ES-I3 (cell line): ENCODE data around the gene MYL12A.
"Not testable (repeated sequence)": the region's sequence is repeated elsewhere in the genome, so short reads cannot be mapped to it uniquely, and the experiment has no call there.

Experiments
- H3K36me3 ChIP-seq: 2 replicates; pipeline ENCODE4 v1.6.1; 2013; ENCODE audit warnings: mild to moderate bottlenecking, low read length, control low read depth, moderate library complexity; ENCODE audit not compliant: insufficient read depth
- H3K4me1 ChIP-seq: 2 replicates; pipeline ENCODE4 v1.6.1; 2013; ENCODE audit warnings: mild to moderate bottlenecking, control low read depth, low read length; ENCODE audit not compliant: insufficient read depth
- H3K9ac ChIP-seq: 2 replicates; pipeline ENCODE4 v1.6.1; 2013; ENCODE audit warnings: low read depth, mild to moderate bottlenecking, low read length, moderate library complexity
- H3K9me3 ChIP-seq: 2 replicates; pipeline ENCODE4 v1.6.1; 2013; ENCODE audit warnings: mild to moderate bottlenecking, low read length, moderate library complexity; ENCODE audit not compliant: control insufficient read depth, insufficient read depth

The MYL12A gene

DNA sequence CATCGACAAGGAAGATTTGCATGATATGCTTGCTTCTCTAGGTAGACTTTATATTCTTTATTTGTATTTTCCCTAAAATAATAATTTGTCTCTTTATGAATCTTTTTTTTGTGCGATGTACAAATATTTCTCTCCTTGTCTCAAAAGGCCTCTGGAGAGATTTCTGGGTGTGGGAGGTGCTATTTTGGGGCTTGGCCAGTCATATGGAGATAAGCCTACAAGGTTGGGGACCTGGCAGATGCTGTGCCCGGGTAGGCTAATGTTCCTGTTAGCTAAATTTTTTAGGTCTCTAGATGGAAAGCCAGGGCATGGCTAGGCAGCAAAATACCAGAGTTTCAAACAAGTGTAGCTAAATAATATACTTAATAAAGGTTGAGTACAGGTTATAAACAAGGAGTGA is 25.4 kb downstream of the MYL12A start:
- H3K4me1 ChIP-seq = peaks cover 22% of the 10 kb centered on the region
- no peaks in the 10 kb centered on the region for H3K9me3 ChIP-seq
- peaks cover 8% of the 10 kb centered on the region for H3K36me3 ChIP-seq
- H3K9ac ChIP-seq = no peak overlapping the region

DNA sequence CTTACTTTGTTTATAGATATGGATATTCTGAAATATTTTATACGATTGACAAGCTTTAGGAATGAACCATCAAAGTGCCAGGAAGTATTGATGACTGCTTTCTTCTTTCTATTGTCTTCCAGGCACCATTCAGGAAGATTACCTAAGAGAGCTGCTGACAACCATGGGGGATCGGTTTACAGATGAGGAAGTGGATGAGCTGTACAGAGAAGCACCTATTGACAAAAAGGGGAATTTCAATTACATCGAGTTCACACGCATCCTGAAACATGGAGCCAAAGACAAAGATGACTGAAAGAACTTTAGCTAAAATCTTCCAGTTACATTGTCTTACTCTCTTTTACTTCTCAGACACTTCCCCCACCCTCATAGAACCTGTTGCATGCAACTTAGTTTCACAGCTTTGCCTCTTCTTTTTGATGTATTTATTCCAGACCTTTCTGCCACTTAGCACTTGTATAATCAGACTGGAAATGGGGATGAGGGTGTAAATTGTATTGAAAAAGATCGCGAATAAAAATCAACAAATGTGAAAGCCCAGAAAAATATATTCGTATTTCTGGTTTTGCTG is 30.1 kb downstream of the MYL12A start:
- not testable (repeated sequence) for H3K9ac ChIP-seq, H3K9me3 ChIP-seq, H3K36me3 ChIP-seq
- peaks cover 18% of the 10 kb centered on the region; the same call in 1 of the 2 replicates for H3K4me1 ChIP-seq

DNA sequence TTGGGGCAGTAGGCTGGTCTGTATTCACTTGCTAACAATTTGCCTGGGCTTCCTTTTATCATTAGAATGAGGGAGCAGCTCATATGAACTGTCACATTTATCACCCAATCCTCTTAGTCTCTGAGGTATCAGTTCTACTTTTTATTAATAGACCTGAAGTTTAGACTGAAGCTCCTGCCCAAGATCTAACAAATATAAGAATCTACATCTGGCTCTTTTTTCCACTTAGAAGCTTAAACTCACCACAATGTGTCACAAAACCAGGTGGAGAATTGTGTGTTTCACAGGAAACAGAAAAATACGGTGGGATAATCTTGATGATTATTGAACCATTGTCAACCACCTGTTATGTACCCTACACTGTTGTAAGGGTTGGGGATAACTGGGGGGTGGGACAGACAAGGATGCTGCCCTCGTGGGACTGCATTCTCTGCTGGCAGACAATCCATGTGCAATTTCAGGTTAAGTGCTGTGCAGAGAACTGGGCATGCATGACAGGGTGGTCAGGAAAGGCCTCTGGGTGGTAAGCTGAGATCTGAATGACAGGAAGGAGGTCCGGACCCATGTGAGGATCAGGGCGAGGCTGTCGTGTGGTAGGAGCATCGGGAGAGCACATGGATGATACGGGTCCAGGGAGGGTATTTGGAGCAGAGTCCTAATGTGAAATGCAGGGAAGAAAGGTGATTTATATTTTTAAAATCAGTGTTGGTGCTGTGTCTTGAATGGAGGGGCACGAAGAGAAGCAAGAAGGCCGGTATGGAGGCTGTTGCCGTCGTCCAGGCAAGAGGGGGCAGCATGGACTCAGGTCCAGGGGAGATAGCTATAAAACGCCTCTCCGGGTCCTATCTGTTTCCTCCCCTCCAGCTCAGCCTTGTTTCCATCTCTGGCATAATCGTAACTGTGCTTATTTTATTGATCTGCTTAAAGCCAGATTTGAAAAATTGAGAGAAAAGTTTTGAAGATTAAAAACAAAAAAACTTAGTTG is 31.9 kb downstream of the MYL12A start:
- Histone ChIP-seq H3K4me1 (peaks cover 18% of the 10 kb centered on the region; the same call in 1 of the 2 replicates), H3K36me3 (peaks cover 5% of the 10 kb centered on the region), H3K9ac (no peak overlapping the region), H3K9me3 (no peaks in the 10 kb centered on the region)

DNA sequence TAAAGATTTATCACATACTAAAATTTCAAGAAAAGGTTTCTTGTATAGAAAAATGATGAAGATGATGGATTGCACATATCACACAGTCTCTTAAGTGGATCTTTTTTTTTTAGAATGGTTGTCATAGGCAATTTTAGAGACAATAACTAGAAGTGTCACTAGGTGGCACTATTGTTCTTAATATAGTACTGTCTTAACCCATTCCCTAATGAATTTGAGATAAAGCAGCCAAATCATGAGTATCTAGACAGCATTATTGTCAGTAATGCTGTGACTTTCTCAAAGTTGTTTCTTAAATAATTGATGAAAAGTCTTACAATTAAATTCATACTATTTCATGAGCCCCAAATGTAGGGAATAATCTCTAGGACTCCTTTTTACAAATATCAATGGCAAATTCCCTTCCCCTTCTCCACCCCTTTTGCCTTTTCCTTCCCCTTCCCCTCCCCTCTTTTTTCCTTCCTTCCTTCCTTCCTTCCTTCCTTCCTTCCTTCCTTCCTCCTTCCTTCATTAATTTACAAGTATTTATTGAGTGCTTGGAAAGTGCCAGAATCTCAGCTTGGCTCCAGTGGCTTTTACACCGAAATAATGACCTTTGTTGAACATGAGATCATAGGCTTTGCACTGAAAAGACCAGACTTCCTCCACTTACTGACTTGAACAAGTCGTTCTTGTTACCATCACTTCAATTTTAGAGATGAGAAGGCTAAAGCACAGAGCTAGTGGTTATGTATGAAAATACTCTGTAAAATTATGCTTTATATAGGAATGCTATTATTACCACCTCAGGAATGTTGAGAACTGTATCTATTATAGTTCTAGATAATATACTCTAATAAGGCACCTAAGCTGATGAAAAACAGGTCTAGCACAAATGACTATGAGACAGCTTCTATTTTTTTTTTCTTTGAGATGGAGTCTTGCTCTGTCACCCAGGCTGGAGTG is 34.1 kb downstream of the MYL12A start:
- Histone ChIP-seq H3K36me3 (peaks cover 3% of the 10 kb centered on the region), H3K9me3 (no peaks in the 10 kb centered on the region), H3K4me1 (peaks cover 18% of the 10 kb centered on the region; the same call in 1 of the 2 replicates), H3K9ac (no peak overlapping the region)

DNA sequence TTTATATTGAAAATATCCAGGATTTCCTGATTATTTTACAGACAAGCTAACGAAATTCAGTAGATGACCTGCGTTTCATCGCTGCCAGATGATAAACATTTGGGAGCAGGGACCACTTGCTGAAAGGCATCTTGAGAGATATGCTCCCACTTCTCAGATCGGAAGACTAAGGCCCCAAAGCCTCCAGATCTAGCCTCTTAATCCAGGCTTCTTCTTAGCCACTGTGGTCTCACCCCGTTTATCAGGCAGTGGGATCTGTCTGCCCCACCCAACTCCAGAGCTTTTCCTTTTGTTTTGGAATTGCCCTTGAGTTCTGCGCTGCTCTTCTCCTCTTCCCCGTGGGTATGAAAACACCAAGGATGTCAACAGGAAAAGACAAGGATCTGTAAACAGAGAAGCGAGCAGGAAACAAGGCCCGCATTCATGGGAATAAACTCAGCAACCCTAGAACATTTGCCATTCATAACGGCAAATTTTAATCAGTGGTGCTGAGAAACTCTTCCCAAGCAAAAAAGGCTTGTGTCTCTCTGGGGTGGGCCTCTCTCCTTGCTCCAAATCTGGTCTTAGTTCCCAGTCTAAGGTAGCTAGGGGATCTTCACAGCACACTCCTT is 35.8 kb downstream of the MYL12A start:
- H3K4me1 ChIP-seq = peaks cover 9% of the 10 kb centered on the region; the same call in 1 of the 2 replicates
- H3K9ac ChIP-seq = no peak overlapping the region
- peaks cover 5% of the 10 kb centered on the region; the same call in 1 of the 2 replicates for H3K9me3 ChIP-seq
- no peaks in the 10 kb centered on the region for H3K36me3 ChIP-seq

DNA sequence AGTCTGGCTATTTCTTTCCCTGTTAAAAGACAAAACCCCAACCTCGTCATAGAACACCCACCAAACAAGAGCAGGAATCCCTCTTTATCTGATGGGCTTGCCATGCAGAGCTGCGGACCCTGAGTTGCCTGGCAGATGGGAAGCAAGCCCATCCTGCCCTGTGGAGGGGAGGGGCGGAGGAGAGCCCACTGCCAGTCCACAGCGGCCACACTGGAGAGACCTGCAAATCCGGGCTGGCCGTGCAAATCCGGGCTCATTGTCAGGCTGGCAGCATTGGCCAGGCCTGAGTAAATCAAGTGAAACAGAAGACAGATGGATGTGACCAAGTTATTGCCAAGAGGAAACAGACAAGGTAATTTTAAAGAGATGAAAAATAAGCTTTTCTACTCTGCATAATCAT is 36.3 kb downstream of the MYL12A start:
- H3K9me3 ChIP-seq = peaks cover 5% of the 10 kb centered on the region; the same call in 1 of the 2 replicates
- H3K36me3 ChIP-seq = no peaks in the 10 kb centered on the region
- no peak overlapping the region for H3K9ac ChIP-seq
- 0 out of 2 replicates have a peak, but pooled peaks cover 4% of the 10 kb centered on the region for H3K4me1 ChIP-seq

DNA sequence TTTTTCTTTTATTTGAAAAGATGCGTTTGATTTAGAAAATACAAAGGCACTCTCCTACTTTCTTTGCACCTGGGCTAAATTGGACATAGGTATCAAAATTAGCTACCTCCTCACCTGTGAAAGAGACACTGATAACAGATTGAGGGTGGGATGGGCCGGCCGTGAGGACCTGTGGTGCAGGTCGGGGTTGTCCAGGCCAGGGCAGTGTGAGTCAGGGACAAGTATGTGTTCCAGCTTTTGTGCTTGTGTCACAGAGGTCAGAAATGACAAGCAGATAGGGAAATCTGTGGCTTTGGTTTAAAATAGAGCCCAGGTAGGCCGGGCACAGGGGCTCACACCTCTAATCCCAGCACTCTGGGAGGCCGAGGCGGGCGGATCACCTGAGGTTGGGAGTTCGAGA is 36.9 kb downstream of the MYL12A start:
- H3K9ac ChIP-seq = no peak overlapping the region
- H3K36me3 ChIP-seq = no peaks in the 10 kb centered on the region
- H3K9me3 ChIP-seq = peaks cover 9% of the 10 kb centered on the region; the same call in 1 of the 2 replicates
- H3K4me1 ChIP-seq = no peaks in the 10 kb centered on the region

DNA sequence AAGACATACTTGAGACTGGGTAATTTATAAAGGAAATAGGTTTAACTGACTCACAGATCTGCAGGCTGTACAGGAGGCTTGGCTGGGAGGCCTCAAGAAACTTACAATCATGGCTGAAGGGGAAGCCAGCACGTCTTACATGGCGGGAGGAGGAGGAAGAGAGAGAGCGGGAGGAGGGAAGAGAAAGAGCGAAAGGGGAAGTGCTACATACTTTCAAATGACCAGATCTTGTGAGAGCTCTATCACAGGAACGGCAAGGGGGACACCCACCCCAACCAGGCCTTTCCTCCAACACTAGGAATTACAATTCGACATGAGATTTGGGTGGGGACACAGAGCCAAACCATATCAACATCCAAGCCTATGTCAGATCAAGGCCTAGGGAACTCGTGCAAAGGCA is 38.6 kb downstream of the MYL12A start:
- Histone ChIP-seq H3K9me3 (peaks cover 16% of the 10 kb centered on the region; the same call in 1 of the 2 replicates), H3K36me3 (no peaks in the 10 kb centered on the region), H3K4me1 (no peaks in the 10 kb centered on the region), H3K9ac (no peak overlapping the region)

DNA sequence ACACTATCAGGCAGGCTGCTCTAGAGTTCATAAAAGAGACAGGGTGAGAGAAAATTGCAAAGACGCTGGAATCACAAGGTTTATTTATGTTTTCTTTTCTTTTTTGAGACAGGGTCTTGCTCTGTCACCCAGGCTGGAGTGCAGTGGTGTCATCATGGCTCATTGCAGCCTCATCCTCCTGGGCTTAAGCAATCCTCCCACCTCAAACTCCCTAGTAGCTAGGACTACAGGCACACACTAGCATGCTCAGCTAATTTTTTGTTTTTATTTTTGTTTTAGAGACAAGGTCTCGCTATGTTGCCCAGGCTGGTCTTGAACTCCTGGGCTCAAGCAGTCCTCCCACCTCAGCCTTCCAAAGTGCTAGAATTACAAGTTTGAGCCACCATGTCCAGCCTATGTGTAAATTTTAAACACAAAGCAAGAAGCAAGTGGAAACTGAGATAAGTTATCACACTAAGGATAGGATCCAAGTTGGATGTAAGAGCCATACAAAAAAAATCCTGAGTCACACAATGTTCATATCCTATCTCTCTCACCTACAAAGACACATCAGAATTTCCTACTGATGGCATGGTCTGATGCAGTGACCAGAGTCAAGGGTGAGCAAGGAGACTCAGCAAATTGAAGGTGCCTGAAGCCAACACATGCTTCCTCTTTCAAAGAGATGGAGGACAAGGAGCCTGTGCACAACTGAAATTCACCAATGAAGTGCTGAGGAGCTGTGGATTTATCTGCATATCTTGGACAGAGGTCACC is 45.8 kb downstream of the MYL12A start:
- H3K9ac ChIP-seq = no peak overlapping the region
- peaks cover 16% of the 10 kb centered on the region; the same call in 1 of the 2 replicates for H3K9me3 ChIP-seq
- H3K36me3 ChIP-seq = peaks cover 5% of the 10 kb centered on the region; the same call in 1 of the 2 replicates
- no peaks in the 10 kb centered on the region; the same call in 1 of the 2 replicates for H3K4me1 ChIP-seq

DNA sequence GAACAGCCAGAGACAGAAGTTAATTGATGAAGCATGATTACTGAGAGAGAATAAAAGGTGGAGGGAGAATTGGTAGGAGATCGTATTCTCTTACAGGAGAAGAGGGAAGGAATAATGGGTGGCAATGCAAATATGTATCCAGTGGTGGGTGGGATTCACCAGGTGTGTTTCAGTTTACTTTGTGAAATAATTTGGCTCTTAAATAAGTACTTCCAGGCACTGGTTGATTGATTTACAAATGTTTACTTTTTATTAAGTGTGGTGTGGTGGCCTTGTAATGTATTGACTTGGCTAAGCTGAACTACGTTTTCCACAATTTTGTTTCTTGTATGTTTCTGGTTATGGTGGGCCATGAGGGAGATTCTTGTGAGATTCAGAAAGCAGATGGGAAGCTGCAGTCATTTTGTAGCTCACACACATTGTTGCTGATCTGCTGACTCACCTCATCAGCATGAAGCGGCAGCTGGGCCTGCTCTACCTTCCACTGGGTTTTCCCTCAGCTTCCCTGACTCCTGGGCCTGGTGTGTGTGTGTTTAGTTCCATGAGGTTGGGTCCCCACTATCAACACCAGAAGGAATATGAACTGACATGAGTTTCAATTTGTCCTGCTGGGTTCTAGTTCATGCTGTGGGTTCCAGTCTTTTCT is 47.0 kb downstream of the MYL12A start:
- peaks cover 5% of the 10 kb centered on the region; the same call in 1 of the 2 replicates for H3K36me3 ChIP-seq
- H3K9me3 ChIP-seq = peaks cover 12% of the 10 kb centered on the region; the same call in 1 of the 2 replicates
- H3K9ac ChIP-seq = no peak overlapping the region
- no peaks in the 10 kb centered on the region; the same call in 1 of the 2 replicates for H3K4me1 ChIP-seq

DNA sequence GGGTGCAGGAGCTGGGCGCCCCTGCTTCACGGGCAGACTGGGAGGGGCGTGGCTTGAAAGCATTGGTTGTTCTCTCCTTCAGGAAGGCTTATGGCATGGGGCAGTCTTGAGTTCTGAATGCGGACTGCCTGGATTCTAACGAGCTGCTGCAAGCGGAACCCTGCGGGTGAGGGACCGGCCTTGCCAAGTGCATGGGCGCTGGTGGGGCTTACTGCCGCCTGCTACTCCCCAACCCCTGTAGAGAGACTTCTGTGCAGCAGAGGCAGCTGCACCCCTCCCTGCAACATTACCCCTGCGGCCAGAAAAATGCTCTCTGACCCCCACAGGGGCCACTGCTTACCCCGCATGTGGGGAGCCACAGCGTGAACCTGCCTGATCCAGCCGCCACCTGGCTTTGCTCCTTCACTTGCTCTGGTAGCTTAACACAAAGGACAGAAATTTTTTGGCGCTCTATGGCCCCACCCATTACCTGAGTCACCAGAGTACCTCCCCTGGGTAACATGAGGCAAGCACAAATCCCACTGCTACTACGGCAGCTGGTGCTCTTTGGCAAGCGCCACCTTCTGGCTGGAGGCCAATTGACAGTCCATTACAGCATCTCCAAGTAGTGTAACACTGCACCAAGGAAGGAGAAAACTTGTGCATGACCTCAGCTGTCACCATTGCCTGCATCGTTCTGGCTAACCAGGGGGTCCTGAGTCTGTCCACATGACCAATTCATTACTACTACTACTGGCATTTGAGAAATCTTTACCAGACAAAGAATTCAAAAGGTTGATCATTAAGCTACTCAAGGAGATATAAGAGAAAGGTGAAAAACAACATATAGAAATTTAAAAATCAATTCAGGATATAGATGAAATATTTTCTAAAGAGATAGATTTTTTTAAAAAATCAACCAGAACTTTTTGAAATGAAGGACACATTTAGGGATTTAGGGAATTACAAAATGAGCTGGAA is 49.7 kb downstream of the MYL12A start:
- Histone ChIP-seq H3K9me3 (peaks cover 5% of the 10 kb centered on the region; the same call in 1 of the 2 replicates), H3K9ac (peak overlapping the region; percentile 92), H3K36me3 (peaks cover 5% of the 10 kb centered on the region; the same call in 1 of the 2 replicates), H3K4me1 (no peaks in the 10 kb centered on the region; the same call in 1 of the 2 replicates)

DNA sequence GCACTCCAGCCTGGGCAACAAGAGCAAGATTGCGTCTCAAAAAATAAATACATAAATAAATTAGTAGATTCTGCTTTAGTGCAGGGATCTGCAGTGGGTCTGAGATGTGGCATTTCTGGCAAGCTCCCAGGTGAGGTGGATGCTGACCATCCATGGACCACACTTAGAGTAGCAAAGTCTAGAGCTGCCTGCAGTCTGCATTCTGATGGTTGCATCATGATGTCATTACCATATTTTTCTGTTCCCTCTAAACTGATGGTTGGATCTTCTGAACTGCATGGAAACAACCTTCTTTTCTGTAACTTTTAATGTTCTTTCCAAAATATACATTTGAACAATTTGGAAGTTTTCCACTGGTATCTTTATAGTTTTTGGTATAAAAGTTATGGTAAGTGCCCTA is 57.2 kb downstream of the MYL12A start:
- H3K36me3 ChIP-seq = no peaks in the 10 kb centered on the region
- H3K9me3 ChIP-seq = no peaks in the 10 kb centered on the region
- H3K4me1 ChIP-seq = no peaks in the 10 kb centered on the region; the same call in 1 of the 2 replicates
- H3K9ac ChIP-seq = no peak overlapping the region
